Right hindlimb (tissue), 1 donor: ENCODE data around the gene GGCT.

Source experiments
- DNase-seq: peaks from one replicate; pipeline ENCODE4 v3.0.0-alpha.2; 2018

The GGCT gene

DNA sequence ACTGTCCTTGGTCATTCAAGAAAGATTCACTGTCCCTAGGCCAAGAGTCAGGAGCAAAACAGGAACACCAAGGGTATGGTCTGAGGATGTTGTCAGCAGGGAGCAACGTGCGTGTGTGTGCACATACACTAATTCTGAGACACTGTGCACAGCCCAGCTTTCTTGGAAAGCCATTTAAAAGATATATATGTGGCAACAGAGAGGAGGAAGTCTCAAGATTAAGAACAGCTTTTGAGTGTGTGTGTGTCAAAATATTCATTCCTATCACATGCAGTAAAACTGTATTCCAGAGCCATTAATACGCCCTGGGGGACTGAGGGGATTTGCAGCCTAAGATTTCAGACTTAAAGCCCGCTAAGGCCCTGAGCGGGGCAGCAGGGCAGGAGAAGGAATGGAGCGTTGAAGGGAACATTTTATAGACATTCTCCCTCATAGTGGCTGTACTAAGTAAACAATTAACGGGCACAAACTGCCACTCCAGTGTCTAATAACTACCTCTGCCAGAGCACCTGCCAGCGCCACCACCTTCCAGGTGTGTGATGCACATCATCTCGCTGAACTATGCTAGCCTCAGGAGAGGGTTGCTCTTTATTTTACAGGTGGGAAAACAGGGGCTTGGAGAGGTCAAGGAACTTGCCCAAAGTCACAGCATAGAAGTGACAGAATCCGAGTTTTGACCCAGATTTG lies 28.0 kb downstream of the GGCT start:
- no peak for DNase-seq

DNA sequence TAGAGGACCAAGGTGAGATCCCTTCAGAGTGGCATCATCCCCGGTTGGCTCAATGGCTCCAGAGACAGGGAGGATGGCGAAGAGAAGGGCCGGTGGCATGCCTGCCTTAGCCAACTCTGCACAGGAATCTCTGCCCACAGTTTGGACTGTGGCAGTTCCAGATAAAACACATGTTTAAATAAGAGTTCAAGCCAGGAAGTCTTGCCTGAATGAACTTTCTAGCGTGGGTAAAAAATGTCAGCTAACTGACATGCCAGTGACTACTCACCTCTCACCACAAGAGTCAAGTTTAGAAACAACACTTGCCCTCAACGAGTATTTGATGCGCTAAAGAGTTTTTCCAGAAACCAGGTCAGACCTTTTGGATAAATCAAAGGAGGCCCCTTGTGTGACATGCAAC lies 29.0 kb downstream of the GGCT start:
- no peak for DNase-seq

DNA sequence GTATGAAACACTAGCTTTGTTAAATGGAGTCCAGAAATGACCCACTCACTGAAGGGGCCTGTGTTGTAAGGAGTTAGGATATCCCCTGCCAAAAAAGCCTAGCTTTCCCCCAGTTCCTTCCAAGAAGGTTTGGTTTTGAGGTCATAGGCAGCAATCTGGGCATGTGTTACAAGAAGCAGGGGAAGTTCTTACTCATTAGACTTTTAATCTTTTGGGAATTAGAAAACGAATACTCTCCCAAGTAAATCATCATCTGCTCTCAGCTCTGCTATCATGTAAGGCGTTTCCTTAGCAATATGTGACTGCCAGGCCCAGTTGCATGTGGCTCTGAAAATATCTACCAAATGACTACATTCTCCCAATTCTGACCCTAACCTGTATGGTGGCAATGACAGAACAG lies 29.7 kb downstream of the GGCT start:
- no peak for DNase-seq

DNA sequence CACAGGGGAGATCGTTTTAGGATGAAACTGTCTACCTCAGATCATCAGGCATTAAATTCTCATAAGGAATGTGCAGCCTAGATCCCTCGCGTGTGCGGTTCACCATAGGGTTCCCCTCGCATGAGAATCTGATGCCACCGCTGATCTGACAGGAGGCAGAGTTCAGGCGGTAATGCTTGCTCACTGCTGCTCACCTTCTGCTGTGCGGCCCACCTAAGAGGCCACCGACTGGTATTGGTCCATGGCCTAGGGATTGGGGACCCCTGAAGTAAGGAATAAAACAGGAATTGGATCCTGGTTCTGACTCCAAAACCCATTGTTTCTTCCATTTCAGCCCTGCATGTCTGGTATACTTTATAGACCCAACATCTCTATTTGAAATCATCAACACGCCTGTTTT lies 30.1 kb downstream of the GGCT start:
- no peak for DNase-seq

DNA sequence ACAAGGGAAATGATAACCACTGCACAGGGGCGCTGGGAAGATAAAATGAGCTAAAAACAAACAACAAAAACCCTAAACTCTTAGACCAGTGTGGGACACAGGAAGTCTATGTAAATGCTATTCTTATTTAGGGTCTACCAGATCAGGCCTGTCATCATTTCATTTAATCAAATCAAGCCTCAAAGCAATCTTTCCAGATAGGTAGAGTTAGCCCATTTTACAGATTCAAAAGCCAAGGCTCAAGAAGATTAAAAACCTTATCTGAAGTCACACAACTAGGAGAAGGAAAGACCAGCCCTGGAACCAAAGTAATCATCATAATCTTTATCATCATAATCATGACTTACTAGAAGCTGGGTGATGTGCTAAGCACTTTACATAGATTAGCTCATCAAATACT lies 30.7 kb downstream of the GGCT start:
- no peak for DNase-seq

DNA sequence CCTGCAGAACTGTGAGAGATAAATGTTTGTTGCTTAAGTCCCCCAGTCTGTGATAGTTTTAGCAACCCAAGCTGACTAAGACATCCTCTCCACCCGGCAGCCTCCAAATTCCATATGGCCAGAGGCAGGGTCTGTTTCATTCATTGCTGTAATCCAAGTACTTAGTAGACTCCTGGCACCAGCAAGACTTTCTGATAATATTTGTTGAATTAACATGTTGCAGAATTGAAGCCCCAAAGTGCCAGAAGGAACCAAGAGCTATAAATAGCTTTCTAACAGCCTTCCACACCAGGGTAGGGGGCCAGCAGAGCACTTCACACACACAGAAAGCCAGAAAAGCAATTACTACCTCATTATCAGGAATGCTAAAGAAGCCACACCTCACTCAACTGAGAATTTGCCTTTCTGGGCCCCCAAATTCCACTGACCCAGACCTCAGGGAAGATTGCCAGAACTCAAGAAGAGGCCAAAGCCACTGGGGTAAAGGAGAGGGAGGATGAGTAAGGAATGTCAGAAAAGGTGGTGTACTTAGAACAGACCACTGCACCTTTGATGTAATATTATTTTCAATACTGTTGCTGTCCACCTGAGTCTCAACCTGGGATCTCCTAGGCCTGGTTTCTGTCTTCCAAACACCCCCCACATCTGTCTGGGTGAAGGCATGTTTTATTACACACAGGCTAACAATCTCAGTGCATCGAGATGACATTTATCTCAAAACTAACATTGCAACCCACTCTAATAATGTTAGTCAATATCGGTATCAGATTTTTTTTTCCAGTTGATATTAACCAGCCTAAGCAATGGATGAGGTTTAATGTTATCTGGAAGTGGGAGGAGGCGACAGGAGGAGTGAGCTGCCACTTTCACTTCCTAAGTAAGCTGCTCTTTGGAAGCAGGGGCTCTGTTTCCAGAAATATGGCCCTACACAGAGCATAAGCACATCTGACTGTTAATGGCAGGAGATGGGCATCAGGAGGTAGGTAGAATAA lies 31.5 kb downstream of the GGCT start:
- DNase-seq: no peak

DNA sequence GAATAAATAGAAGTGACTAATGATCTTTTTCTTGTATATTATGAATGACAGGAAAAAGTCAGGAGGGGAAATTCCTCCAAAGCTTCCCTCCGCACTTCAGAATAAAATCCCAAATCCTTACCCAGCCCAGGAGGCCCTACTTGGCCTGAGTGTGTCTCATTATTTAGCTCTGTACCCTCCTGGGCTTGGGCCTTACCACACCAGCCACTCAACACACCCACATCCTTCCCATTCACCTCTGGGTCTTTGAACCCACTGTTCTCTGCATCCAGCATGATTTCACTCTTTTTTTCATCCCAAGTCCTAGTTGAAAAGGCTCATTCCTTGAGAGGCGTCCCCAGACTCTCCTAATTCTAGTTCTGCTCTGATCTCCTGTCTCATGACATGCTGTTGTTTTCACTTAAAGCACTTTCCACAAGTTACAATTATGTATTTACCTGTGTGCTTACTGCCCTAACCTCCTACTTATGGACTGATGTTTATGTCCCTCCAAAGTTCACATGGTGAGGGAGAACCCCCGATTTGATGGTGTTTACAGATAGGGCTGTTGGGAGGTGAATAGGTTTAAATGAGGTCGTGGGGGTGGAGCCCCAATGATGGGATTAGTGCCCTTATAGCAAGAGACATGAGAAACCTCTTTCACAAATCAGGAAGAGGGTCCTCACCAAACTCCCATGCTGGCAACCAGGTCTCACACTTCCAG lies 32.4 kb downstream of the GGCT start:
- DNase-seq: no peak

DNA sequence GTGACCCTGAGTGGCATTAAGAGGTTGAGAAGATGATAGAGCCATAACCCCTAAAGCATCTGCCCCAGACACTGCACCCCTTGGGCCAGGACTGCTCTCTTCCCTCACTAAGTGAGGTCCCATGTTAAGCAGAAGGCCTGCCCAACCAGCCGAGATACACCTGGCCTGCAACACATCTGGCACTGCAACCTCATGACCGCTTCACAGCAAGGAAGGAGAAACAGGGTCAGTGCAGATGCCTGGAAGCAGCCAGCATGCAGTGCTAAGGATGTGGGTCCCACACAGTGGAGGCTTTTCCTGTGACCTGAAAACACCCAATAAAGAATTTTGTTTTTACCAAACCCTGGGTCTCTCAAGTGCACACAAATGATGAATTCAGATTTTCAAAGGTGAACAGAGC lies 33.4 kb downstream of the GGCT start:
- no peak for DNase-seq

DNA sequence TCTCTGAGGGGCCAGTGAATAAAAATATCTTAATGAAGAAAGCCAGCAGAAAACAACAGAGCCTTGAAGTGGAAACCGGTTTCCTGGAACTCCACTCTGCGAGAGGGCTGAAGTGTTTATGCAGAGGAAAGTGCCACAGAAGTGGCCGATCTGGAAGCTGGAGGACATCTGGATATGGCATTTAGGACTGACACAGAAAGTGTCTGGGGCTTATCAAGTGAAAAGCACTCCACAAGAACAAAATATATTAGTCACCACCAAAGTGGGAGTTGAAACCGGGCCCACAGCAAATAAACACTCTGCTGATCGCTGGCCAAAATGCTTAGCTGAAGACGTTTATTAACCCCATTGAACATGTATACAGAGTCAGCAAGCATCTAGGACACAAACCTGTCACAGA lies 33.9 kb downstream of the GGCT start:
- DNase-seq: peak; percentile 56

DNA sequence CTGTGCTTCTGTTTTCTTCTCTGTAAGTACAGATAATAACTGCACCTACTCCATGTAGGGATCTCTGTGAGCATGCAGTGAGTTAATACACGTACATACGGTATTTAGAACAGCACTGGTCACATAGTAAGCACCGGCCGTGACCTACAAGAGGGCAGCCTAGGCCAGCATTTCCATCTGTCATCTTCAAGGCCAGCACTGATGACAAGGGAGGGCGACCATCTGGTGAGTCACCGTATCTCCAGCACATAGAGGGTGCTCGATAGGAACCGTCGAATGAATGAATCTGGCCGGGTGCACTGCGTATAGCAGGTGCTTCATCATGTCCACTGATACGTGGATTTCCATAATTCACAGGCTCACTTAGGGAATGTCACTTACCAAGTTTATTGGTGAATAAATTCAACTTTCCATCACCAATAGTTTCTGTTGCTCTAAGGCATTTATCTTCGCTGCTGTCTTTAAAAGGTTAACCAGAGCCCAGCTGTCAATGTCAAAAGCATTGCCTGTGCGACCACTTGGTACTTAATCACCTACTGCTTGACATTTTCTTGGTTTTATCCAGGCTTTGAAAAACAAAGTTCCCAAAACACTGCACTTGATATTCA lies 34.4 kb downstream of the GGCT start:
- DNase-seq: no peak

DNA sequence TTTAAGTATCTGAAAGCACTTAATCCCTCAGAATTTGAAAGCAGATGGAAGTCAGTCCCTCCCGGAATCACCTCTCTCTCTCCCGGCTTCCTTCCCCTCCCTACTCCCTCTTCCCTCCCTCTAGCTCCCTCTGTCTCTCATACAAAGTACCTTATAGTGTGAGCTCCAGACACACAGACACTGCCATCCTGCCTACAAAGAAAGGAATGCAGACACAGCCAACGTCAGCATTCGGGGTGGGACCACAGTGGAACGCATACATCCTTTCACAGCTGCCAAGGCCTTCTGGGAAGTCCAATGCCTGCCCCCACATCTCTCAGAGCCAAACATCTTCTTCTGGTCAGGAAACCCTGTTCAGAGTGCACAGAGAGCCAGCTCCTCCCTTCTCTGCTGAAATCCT lies 35.3 kb downstream of the GGCT start:
- peak; percentile 91 for DNase-seq

DNA sequence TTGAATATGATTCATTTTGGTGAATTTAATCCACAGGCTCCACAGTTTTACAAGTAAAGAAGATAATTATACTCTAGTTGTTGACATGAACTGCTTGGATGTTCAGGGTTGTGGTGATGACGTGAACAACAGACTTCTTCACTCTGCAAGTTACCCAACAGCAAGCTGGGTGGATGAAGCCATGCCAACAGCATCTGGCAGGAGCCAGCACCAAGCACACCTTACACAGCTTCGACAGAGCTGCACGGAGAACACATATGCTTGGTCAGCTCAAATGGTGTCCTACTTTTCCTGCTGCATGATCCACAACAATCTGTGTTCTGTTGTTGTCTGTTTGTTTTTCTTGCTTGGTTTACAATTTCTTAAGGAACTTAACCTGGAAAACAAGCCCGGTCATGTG lies 35.8 kb downstream of the GGCT start:
- no peak for DNase-seq

DNA sequence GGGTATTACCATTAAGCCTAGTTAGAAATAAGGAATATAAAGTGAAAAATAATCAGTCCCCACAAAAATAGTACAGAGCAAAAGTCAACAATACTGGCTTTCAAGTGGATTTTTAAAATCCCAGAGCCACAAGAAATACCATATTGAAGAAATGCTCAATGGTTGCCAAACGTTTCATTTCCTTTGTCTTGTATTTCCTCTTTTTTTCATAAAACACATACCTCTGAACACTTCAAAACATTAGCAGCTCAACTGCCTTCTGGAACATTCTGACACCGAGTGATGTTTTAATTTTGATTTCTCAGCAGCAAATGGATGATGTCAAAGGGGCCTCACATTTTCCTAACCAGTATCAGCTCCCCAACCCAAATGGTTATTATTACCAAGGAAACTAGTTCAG lies 36.6 kb downstream of the GGCT start:
- DNase-seq: no peak

DNA sequence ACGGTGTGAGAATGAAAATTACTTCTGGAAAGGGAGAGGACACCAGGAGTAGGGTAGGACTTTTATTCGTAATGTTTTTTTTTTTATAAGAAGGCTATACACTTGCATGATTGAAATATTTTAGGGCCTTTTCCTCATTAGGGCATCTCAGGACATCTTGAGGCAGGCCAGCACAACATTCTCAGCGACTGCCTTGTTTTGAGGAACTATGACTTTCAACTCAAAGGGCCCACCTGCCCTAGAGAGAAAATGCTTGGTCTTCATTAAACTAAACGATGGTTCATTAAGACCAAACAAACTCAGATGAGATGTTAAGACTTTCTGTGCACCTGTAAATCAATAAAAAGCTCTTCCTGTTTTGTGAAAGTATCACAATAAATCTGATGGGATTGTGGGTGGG lies 37.4 kb downstream of the GGCT start:
- no peak for DNase-seq

DNA sequence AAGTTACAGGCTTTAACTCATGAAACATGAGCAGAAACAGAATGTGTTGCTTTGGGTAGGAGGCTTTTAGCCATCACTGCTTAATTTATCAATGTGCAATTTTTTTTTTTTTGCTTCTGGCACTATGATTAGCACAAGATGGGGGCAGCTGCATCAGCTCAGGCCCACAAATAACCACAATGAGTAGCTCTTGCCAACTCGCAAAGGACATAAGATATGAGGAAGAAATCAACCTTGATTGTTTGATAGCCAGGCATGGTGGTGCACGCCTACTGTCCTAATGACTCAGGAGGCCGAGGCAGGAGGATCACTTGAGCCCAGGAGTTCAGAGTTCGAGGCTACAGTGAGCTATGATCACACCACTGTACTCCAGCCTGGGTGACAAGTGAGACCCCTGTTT lies 38.4 kb downstream of the GGCT start:
- no peak for DNase-seq

DNA sequence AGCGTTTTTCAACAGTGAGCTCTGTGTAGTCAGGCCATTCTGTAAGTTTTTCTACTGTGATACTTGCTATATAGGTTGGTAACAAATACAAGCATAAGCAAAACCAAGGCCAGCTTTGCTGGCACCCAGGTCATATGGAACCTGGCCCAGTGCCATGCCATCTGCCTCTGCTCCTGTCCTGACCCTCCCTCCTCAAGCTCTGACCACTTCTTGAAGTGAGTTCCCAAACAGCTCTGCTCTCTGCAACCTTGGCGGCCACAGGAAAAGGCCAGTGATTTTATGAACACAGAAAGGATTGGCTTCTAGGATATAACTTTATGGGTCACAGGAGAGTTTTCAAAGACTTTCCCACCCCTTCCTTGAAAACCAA lies 38.8 kb downstream of the GGCT start:
- no peak for DNase-seq

DNA sequence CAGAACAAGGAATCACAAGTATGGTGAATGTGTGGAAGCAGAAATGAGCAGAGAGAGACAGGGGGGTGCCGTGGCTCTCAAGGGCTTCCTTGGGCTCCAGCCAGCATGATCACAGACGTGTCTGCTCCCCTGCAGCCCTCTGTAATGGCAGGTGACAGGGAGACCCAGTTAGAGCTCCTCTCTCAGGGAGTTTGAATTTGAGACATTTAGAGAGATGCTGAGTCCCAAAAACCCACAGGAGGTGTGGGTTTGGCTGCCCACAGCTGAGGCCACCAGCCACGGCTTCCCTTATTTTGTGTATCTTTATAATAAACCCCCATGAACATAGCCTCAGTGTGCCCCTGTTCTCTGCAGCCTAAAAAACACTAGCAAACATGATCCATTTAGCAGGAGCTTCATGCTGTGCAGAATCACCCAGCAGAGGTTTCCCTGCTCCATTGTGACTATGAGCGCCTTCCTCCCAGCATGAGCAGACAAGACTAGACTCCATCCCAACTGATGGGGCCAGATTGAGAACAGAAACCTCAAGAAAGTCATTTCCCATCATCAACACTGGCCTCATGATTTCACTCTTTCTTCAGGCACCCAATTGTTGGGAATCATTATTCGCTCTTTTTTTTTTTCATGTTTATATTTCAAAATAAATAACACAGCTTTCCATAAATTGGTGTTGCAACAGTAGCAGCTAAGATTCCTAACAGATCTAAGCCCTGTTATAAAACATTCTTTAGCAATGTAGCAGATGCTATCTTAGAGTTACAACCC lies 39.4 kb downstream of the GGCT start:
- no peak for DNase-seq

DNA sequence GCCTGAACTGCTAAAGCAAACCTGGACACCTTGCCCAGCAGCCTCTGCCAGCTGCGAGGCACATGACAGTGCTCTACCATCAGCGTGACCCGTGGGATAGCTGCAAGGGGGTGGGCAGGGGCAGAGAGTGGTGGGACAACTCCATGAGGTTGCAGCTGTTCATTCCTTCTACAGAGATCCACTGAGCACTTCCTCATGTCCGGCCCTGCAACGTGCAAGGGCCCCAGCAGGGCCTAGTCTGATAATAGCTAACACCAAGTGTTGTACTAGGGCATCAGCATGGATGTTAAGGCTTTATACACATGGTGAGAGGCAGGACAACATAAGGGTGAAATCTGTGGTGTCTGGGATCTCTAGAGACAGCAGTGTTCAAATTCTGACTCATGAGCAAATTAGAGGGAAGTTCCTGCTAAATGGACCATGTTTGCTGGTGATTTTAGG lies 40.4 kb downstream of the GGCT start:
- DNase-seq: peak; percentile 56

DNA sequence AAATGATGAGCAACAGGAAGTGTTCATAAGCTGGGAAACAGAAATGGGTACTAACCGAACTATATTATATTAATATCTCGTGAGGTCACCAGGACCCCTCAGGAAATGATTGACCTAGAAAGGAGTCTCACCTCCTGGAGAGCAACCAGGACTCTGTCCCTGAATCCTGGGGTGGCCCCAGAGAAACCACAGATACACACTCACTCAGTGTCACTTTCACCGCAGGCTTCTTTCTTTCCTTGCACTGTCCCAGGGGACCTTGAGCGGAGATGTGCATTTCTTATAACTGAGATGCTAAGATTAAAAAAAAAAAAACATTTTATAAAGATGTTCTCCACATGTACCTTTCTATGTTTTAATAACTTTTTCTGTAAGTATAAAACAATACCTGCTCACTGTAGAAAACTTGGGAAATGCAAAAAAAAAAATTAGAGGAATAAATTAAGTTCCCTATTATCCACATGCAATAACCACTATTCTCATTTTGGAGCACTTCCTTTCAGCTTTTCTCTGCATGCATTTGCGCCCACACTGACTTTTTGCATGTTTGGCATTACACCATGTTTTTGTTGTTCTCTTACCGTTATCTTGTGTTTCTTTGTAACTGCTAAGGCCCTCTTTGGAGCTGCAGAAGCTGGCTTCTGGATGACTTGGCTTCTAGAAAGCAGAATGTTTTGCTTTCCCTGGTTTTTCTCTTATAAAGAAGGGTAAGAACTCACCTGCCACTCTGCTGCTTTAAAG lies 41.1 kb downstream of the GGCT start:
- no peak for DNase-seq

DNA sequence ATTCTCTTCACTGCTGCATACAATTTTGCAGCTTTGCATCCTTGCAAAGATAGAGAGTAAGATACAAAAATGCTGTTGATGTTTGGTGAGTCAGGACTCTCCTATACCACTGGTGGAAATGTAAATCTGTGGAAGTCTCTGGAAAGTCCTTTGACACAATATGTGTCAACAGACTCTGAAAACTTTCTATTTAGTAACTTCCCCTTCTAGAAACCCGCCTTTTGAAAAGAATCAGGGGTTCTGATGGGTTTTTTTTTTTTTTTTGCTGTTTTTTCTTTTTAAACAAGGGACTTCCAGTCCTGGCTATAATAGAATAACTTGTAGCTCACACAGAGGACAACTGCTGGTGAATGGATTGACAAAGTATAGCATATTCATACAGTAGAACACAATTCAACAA lies 42.5 kb downstream of the GGCT start:
- DNase-seq: no peak

DNA sequence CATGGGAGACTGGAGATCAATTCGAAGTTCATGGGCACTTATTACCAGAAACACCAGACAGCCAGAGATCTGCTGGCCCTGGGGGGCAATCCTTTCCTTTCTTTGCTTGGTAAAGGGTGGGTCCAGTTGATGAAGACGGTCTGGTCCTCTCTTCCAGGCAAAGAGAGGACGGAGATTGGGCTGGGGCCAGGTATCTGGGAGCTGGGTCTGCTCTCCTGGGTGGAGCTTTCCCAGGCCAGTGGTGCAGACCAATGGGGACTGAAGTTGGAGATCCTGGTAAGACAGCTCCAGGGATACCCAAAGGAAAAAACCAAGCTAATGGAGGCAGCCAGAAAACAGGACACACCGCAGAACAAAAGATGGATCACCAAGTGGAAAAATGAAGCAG lies 44.4 kb downstream of the GGCT start:
- no peak for DNase-seq
